H1 (cell line): ENCODE measurements around the gene RIPOR3. TPM values are rescaled to one million over a fixed set of nuclear protein-coding genes. Genes with fewer than 3 reads are reported as not detected.

Experiments used
- CTCF ChIA-PET: fragments of 300-600 bp; sonication (Branson Sonifier 250); formaldehyde crosslinking; loops from one replicate; lab custom pipeline; 2021; ENCODE audit not compliant: partially characterized antibody; lab: Charles Lee
- POLR2A ChIA-PET: fragments of 300-600 bp; sonication (Branson Sonifier 250); formaldehyde crosslinking; loops from one replicate; lab custom pipeline; 2021; ENCODE audit warnings: inconsistent platforms; ENCODE audit not compliant: partially characterized antibody; lab: Charles Lee
- DNase-seq, 2 experiments: peaks; one replicate each; pipeline versions ENCODE4 v3.0.0 to v3.0.0-alpha.2; 2010 to 2022; ENCODE audit warnings: low spot score in 2 of 2, low read depth in 1 of 2, mixed read lengths in 1 of 2
- FAIRE-seq: peaks from 2 replicates; lab custom pipeline; 2011; peaks lifted over from hg19 to GRCh38; lab: Jason Lieb, UNC
- H2AFZ ChIP-seq: 2 replicates; pipeline ENCODE4 v1.8.1; 2012; ENCODE audit warnings: low read length, inconsistent platforms
- H2AK5ac ChIP-seq: 2 replicates; pipeline ENCODE4 v1.6.1; 2013; ENCODE audit warnings: low read depth, low read length
- H2BK120ac ChIP-seq: replicated peaks from 2 replicates; pipeline ENCODE3; 2013; ENCODE audit warnings: low read depth, low read length, inconsistent platforms
- H2BK12ac ChIP-seq: 2 replicates; pipeline ENCODE4 v1.6.1; 2013; ENCODE audit warnings: low read depth, low read length
- H2BK15ac ChIP-seq: 2 replicates; pipeline ENCODE4 v1.6.1; 2013; ENCODE audit warnings: low read length
- H2BK20ac ChIP-seq: 2 replicates; pipeline ENCODE4 v1.6.1; 2013; ENCODE audit warnings: low read length
- H2BK5ac ChIP-seq: 2 replicates; pipeline ENCODE4 v1.6.1; 2013; ENCODE audit warnings: low read depth, low read length
- H3K14ac ChIP-seq: 2 replicates; pipeline ENCODE4 v1.6.1; 2013; ENCODE audit warnings: inconsistent platforms; ENCODE audit not compliant: insufficient read length
- H3K18ac ChIP-seq: 2 replicates; pipeline ENCODE4 v1.6.1; 2013; ENCODE audit warnings: low read length; ENCODE audit errors: extremely low read depth
- H3K23ac ChIP-seq: 2 replicates; pipeline ENCODE4 v1.6.1; 2013; ENCODE audit warnings: inconsistent platforms; ENCODE audit not compliant: insufficient read length
- H3K23me2 ChIP-seq: 2 replicates; pipeline ENCODE4 v1.6.1; 2013; ENCODE audit warnings: low read depth, low read length
- H3K27ac ChIP-seq: 2 replicates; pipeline ENCODE4 v1.6.1; 2011; ENCODE audit warnings: low read depth, low read length, inconsistent platforms
- H3K27me3 ChIP-seq, 4 experiments: replicated peaks in 1 of 4; 1 replicate in 1 of 4; 2 replicates in 3 of 4; pipeline versions ENCODE4 v1.6.1 to v1.8.1; 2011 to 2013; ENCODE audit warnings: low read length in 3 of 4, mild to moderate bottlenecking in 3 of 4, inconsistent platforms in 2 of 4, mixed read lengths in 2 of 4, moderate library complexity in 1 of 4; ENCODE audit not compliant: control insufficient read depth in 3 of 4, insufficient read depth in 3 of 4; ENCODE audit errors: extremely low read depth in 1 of 4
- H3K36me3 ChIP-seq, 4 experiments: 2 replicates each; pipeline versions ENCODE4 v1.6.1 to v1.8.1; 2011 to 2013; ENCODE audit warnings: mild to moderate bottlenecking in 4 of 4, low read length in 3 of 4, moderate library complexity in 2 of 4, control low read depth in 1 of 4, inconsistent platforms in 1 of 4; ENCODE audit not compliant: insufficient read depth in 4 of 4, control insufficient read depth in 2 of 4
- H3K4ac ChIP-seq: replicated peaks from 2 replicates; pipeline ENCODE3; 2013; ENCODE audit warnings: low read length, low read depth, mixed read lengths, inconsistent platforms; ENCODE audit not compliant: insufficient read length
- H3K4me1 ChIP-seq, 4 experiments: replicated peaks in 1 of 4; 1 replicate in 1 of 4; 2 replicates in 3 of 4; pipeline versions ENCODE4 v1.6.1 to v1.8.1; 2011 to 2013; ENCODE audit warnings: low read length in 3 of 4, inconsistent platforms in 2 of 4, mixed read lengths in 1 of 4; ENCODE audit not compliant: insufficient read depth in 4 of 4, control insufficient read depth in 3 of 4
- H3K4me2 ChIP-seq, 2 experiments: 2 replicates each; pipeline versions ENCODE4 v1.6.1 to v1.8.1; 2011 to 2013; ENCODE audit warnings: low read depth in 2 of 2, low read length in 2 of 2, control low read depth in 1 of 2, inconsistent platforms in 1 of 2, mild to moderate bottlenecking in 1 of 2; ENCODE audit not compliant: insufficient read depth in 1 of 2
- H3K4me3 ChIP-seq, 4 experiments: fragments of 200-600, 300-600 bp in 1 of 4; sonication (generic), shearing (Covaris generic), sonication (Bioruptor Twin) in 1 of 4; 2 replicates each; pipeline versions ENCODE4 v1.5.1 to v1.8.1; 2011 to 2016; ENCODE audit warnings: low read length in 4 of 4, low read depth in 3 of 4, control low read depth in 2 of 4, inconsistent platforms in 2 of 4, mild to moderate bottlenecking in 2 of 4, mixed read lengths in 1 of 4, moderate library complexity in 1 of 4; ENCODE audit not compliant: insufficient read depth in 2 of 4; ENCODE audit errors: extremely low read depth in 1 of 4
- H3K56ac ChIP-seq: replicated peaks from 2 replicates; pipeline ENCODE3; 2013; ENCODE audit warnings: low read depth, mild to moderate bottlenecking, mixed read lengths, low read length, inconsistent platforms; ENCODE audit not compliant: insufficient read length
- H3K79me1 ChIP-seq: 2 replicates; pipeline ENCODE4 v1.6.1; 2013; ENCODE audit warnings: low read depth, low read length, control low read depth
- H3K79me2 ChIP-seq, 2 experiments: 2 replicates each; pipeline versions ENCODE4 v1.6.1 to v1.8.1; 2012 to 2013; ENCODE audit warnings: low read length in 2 of 2, mild to moderate bottlenecking in 2 of 2, inconsistent platforms in 1 of 2; ENCODE audit not compliant: insufficient read depth in 2 of 2, control insufficient read depth in 1 of 2
- H3K9ac ChIP-seq, 4 experiments: replicated peaks in 1 of 4; 1 replicate in 1 of 4; 2 replicates in 3 of 4; pipeline versions ENCODE4 v1.6.1 to v1.8.1; 2011 to 2013; ENCODE audit warnings: low read depth in 3 of 4, low read length in 3 of 4, control low read depth in 2 of 4, mild to moderate bottlenecking in 2 of 4, moderate library complexity in 2 of 4, inconsistent platforms in 1 of 4; ENCODE audit errors: extremely low read depth in 1 of 4
- H3K9me3 ChIP-seq, 2 experiments: 2 replicates each; pipeline versions ENCODE4 v1.6.1 to v1.8.1; 2012 to 2013; ENCODE audit warnings: mild to moderate bottlenecking in 2 of 2, moderate library complexity in 2 of 2, control low read depth in 1 of 2, inconsistent platforms in 1 of 2, low read depth in 1 of 2, low read length in 1 of 2, mixed read lengths in 1 of 2; ENCODE audit not compliant: insufficient read depth in 2 of 2
- H4K20me1 ChIP-seq, 2 experiments: replicated peaks in 1 of 2; 2 replicates each; pipeline versions ENCODE3 to v1.8.1; 2011 to 2013; ENCODE audit warnings: inconsistent platforms in 2 of 2, low read length in 2 of 2, mild to moderate bottlenecking in 1 of 2; ENCODE audit not compliant: insufficient read depth in 2 of 2, control insufficient read depth in 1 of 2
- H4K5ac ChIP-seq: 2 replicates; pipeline ENCODE4 v1.6.1; 2013; ENCODE audit warnings: low read length, low read depth, mixed read lengths, inconsistent platforms; ENCODE audit not compliant: insufficient read length
- H4K8ac ChIP-seq: 2 replicates; pipeline ENCODE4 v1.8.0; 2013; ENCODE audit warnings: mild to moderate bottlenecking, moderate library complexity, low read length, inconsistent platforms; ENCODE audit not compliant: insufficient read depth; ENCODE audit errors: extremely low read depth
- H4K91ac ChIP-seq: replicated peaks from 2 replicates; pipeline ENCODE3; 2013; ENCODE audit warnings: low read length, mixed read lengths, inconsistent platforms; ENCODE audit not compliant: insufficient read length
- BACH1 ChIP-seq: IDR thresholded peaks from 2 replicates; pipeline ENCODE4 v1.6.1; 2012; ENCODE audit warnings: low read length, improper control_type of control experiment
- BRCA1 ChIP-seq: IDR thresholded peaks from 2 replicates; pipeline ENCODE4 v1.6.1; 2012; ENCODE audit warnings: low read depth, low read length, improper control_type of control experiment
- CTBP2 ChIP-seq: IDR thresholded peaks from 2 replicates; pipeline ENCODE4 v1.7.0; 2011; ENCODE audit warnings: borderline replicate concordance, mild to moderate bottlenecking, moderate library complexity, mixed read lengths, low read length; ENCODE audit not compliant: insufficient read depth, insufficient read length
- CTCF ChIP-seq, 3 experiments: IDR thresholded peaks; 1 replicate in 2 of 3; 2 replicates in 1 of 3; pipeline versions ENCODE4 v1.5.1 to v1.6.1; 2011; ENCODE audit warnings: low read length in 3 of 3, mild to moderate bottlenecking in 3 of 3, inconsistent platforms in 2 of 3, low read depth in 1 of 3, moderate library complexity in 1 of 3; ENCODE audit not compliant: insufficient read depth in 1 of 3; ENCODE audit errors: control extremely low read depth in 1 of 3
- EP300 ChIP-seq, 2 experiments: IDR thresholded peaks; 1 replicate in 1 of 2; 2 replicates in 1 of 2; pipeline ENCODE4 v1.6.1; 2011 to 2012; ENCODE audit warnings: low read depth in 2 of 2, low read length in 2 of 2, mild to moderate bottlenecking in 2 of 2, borderline replicate concordance in 1 of 2, inconsistent platforms in 1 of 2, moderate library complexity in 1 of 2
- GABPA ChIP-seq: IDR thresholded peaks from 2 replicates; pipeline ENCODE4 v1.6.1; 2011; ENCODE audit warnings: mild to moderate bottlenecking, low read length, moderate library complexity, borderline replicate concordance; ENCODE audit not compliant: insufficient read depth
- KDM4A ChIP-seq: IDR thresholded peaks from one replicate; pipeline ENCODE4 v1.7.1; 2012; ENCODE audit warnings: low read depth, mild to moderate bottlenecking, moderate library complexity, low read length, inconsistent platforms; ENCODE audit not compliant: severe bottlenecking
- MAX ChIP-seq: IDR thresholded peaks from 2 replicates; pipeline ENCODE4 v1.6.1; 2012; ENCODE audit warnings: inconsistent platforms
- POU5F1 ChIP-seq: IDR thresholded peaks from 2 replicates; pipeline ENCODE4 v1.6.1; 2011; ENCODE audit warnings: low read depth, mild to moderate bottlenecking, low read length, moderate library complexity
- WGBS, 2 experiments: shearing (Covaris generic) in 1 of 2; methylation state at CpG; one replicate each; pipeline versions ENCODE4 v1.1.6 to v1.1.7; 2013 to 2015; ENCODE audit warnings: low lambda C conversion rate in 2 of 2, mixed read lengths in 2 of 2, inconsistent platforms in 1 of 2, low coverage in 1 of 2, missing lambda C conversion rate in 1 of 2; ENCODE audit not compliant: insufficient replicate concordance in 2 of 2, insufficient coverage in 1 of 2, insufficient read length in 1 of 2; ENCODE audit errors: extremely low coverage in 1 of 2, missing lambda C conversion rate in 1 of 2; 5-methylcytosine and 5-hydroxymethylcytosine counted together
- polyA plus RNA-seq, 7 experiments: library from polyadenylated mRNA; depleted of rRNA in 3 of 7; stranded (reverse) in 5 of 7; unstranded in 2 of 7; fragments of >200 nt in 5 of 7; fragments of 200-250 nt in 2 of 7; gene quantifications; 1 replicate in 5 of 7; 2 replicates in 1 of 7; 4 replicates in 1 of 7; pipeline versions ENCODE4 v1.2.1 to v1.2.3, GENCODE V29; 2011 to 2013; ENCODE audit warnings: missing spikeins in 2 of 7, mixed read lengths in 2 of 7
- total RNA-seq: library from RNA; stranded (reverse); fragmentation: NEBNext Ultra II Directional; extraction: Animal tissue kit (Norgen Biotek cat#: 25700); gene quantifications from 2 replicates; pipeline ENCODE4 v1.2.1, GENCODE V29; 2021
- TF ChIP-seq, protein P1 (sequence below): IDR thresholded peaks from 2 replicates; pipeline ENCODE4 v1.6.1; 2012; ENCODE audit warnings: inconsistent platforms

RIPOR3 gene
- total and polyA plus RNA-seq, 2 of the 8 experiments (the other 6 are each of a cell fraction or from before 2014, with no cell fraction given) = 3.6 to 4.5 TPM

GRCh38 chr20:50725724-50726005 lies 34.3 kb upstream of the RIPOR3 start:
- CTCF ChIA-PET = interaction anchor here (0.6 to 3.5 kb wide), 9 partner anchors 9 to 99 kb away, joined by 3 to 16 read pairs (median 5); no protein-coding TSS in a partner anchor
- Histone ChIP-seq H3K36me3 (no peaks in the 10 kb centered on the region), H3K4me3 (no peak overlapping the region), H3K9ac (no peak overlapping the region), H2BK120ac (no peak overlapping the region), H2BK20ac (no peak overlapping the region), H3K9me3 (no peaks in the 10 kb centered on the region), H3K27ac (no peak overlapping the region), H3K4me1 (peaks cover 2 to 12% (median 10%) of the 10 kb centered on the region in 4 experiments; a peak in 5 of 7 replicates), H3K56ac (no peak overlapping the region), H3K23me2 (peaks cover 7% of the 10 kb centered on the region; the same call in 1 of the 2 replicates), H3K18ac (no peak overlapping the region), H3K14ac (no peak overlapping the region), H3K23ac (no peak overlapping the region), H4K20me1 (no peaks in the 10 kb centered on the region), H4K5ac (no peak overlapping the region), H3K4me2 (no peak overlapping the region), H2BK5ac (no peak overlapping the region), H4K91ac (no peak overlapping the region), H4K8ac (no peak overlapping the region; the same call in 1 of the 2 replicates), H2AK5ac (no peak overlapping the region), H3K79me2 (no peaks in the 10 kb centered on the region), H2BK15ac (no peak overlapping the region), H3K27me3 (no peaks in the 10 kb centered on the region), H3K79me1 (no peaks in the 10 kb centered on the region), H2AFZ (no peak overlapping the region), H3K4ac (no peak overlapping the region), H2BK12ac (0 out of 2 replicates have a peak overlapping the region, but pooled peaks have one; percentile 22)
- WGBS, 2 experiments = 94% methylated on average over 10 of the region's 10 CpGs; no CpG with 5 or more reads in 1 of the 2 experiments
- FAIRE-seq = no peak
- TF ChIP-seq POU5F1 (no peak), GABPA (no peak), EP300 (IDR thresholded peaks at IDR 0.05; ENCODE audit: borderline replicate concordance in 1 of 2, low read depth in 2 of 2, low read length in 2 of 2) (no peak), CTBP2 (no peak), KDM4A (no peak), CTCF (IDR thresholded peaks at IDR 0.05; ENCODE audit: control extremely low read depth in 1 of 3, insufficient read depth in 1 of 3, low read depth in 1 of 3, low read length in 3 of 3) (no peak), BACH1 (no peak), MAX (no peak), BRCA1 (no peak)
- TF ChIP-seq, protein P1, sequence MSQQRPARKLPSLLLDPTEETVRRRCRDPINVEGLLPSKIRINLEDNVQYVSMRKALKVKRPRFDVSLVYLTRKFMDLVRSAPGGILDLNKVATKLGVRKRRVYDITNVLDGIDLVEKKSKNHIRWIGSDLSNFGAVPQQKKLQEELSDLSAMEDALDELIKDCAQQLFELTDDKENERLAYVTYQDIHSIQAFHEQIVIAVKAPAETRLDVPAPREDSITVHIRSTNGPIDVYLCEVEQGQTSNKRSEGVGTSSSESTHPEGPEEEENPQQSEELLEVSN = no peak
- POLR2A ChIA-PET = interaction anchor here (0.8 to 1.8 kb wide), 4 partner anchors 16 to 45 kb away, joined by 3 to 5 read pairs (median 3); no protein-coding TSS in a partner anchor
- DNase-seq = no peak
